CD4-positive, alpha-beta T cell (primary cell): Measurements from ENCODE around the gene STK17A. TPM values are rescaled to one million over a fixed set of nuclear protein-coding genes. Genes with fewer than 3 reads are reported as not detected.

Experiments used
- ATAC-seq: fragments of 200-7000 bp; cut with Tn5 transposase; one replicate; pipeline ENCODE4 v1.10.0; 2022; ENCODE audit warnings: mild to moderate bottlenecking; ENCODE audit not compliant: poor library complexity
- CTCF ChIA-PET: fragments of 350-600 bp; sonication (Branson Sonifier 250); formaldehyde crosslinking; loops from one replicate; lab custom pipeline; 2021; ENCODE audit warnings: antibody characterized with exemption, inconsistent platforms; lab: Charles Lee
- POLR2A ChIA-PET: fragments of 350-600 bp; sonication (Branson Sonifier 250); formaldehyde crosslinking; loops from one replicate; lab custom pipeline; 2021; ENCODE audit warnings: antibody characterized with exemption, inconsistent platforms; lab: Charles Lee
- DNase-seq, 14 experiments: peaks; one replicate each; pipeline ENCODE4 v3.0.0-alpha.2; 2013 to 2020; ENCODE audit warnings: mixed read lengths in 2 of 14
- H3K27ac ChIP-seq, 2 donors: one replicate each; pipeline versions ENCODE4 v1.5.1 to v1.7.0; 2013; ENCODE audit warnings: low read length in 2 of 2, low read depth in 1 of 2, mild to moderate bottlenecking in 1 of 2
- H3K27me3 ChIP-seq, 2 experiments: 1 replicate in 1 of 2; 2 replicates in 1 of 2; pipeline versions ENCODE4 v1.6.1 to v1.7.0; 2013; ENCODE audit warnings: low read length in 2 of 2, control low read depth in 1 of 2, mild to moderate bottlenecking in 1 of 2, moderate library complexity in 1 of 2; ENCODE audit not compliant: insufficient read depth in 2 of 2, control insufficient read depth in 1 of 2
- H3K36me3 ChIP-seq: one replicate; pipeline ENCODE4 v1.6.1; 2013; ENCODE audit warnings: low read length, control low read depth; ENCODE audit not compliant: insufficient read depth
- H3K4me1 ChIP-seq: one replicate; pipeline ENCODE4 v1.6.1; 2013; ENCODE audit warnings: low read length, control low read depth; ENCODE audit not compliant: insufficient read depth
- H3K4me3 ChIP-seq: one replicate; pipeline ENCODE4 v1.5.1; 2013; ENCODE audit warnings: mild to moderate bottlenecking, low read length, moderate library complexity
- H3K9me3 ChIP-seq, 2 experiments: 1 replicate in 1 of 2; 2 replicates in 1 of 2; pipeline versions ENCODE4 v1.6.1 to v1.7.0; 2013; ENCODE audit warnings: low read length in 2 of 2, mild to moderate bottlenecking in 2 of 2, control low read depth in 1 of 2, moderate library complexity in 1 of 2; ENCODE audit not compliant: control insufficient read depth in 1 of 2, insufficient read depth in 1 of 2
- H3K27ac Mint-ChIP-seq: one replicate; pipeline ENCODE4 v1.8.0; 2020; ENCODE audit warnings: mixed read lengths
- H3K27me3 Mint-ChIP-seq: one replicate; pipeline ENCODE4 v1.8.0; 2021; ENCODE audit warnings: mixed read lengths
- H3K36me3 Mint-ChIP-seq: one replicate; pipeline ENCODE4 v1.8.0; 2021; ENCODE audit warnings: low read depth, mixed read lengths
- H3K4me1 Mint-ChIP-seq: one replicate; pipeline ENCODE4 v1.8.0; 2021; ENCODE audit warnings: low read depth, mixed read lengths
- H3K4me3 Mint-ChIP-seq: one replicate; pipeline ENCODE4 v1.8.0; 2020; ENCODE audit warnings: mild to moderate bottlenecking, mixed read lengths
- H3K9me3 Mint-ChIP-seq: one replicate; pipeline ENCODE4 v1.8.0; 2020; ENCODE audit warnings: mixed read lengths
- intact Hi-C, 2 experiments: fragments of 100-400 bp; cut with DNase I in 1 of 2; cut with micrococcal nuclease in 1 of 2; formaldehyde crosslinking; loops; one replicate each; pipeline versions ENCODE4 v1.15.1 to v1.9.0; 2023 to 2025; cut with DNase I, micrococcal nuclease
- total RNA-seq, 174 experiments: library from RNA in 2 of 174; stranded (reverse) in 2 of 174; gene quantifications; one replicate each; pipeline ENCODE4 v1.2.3 and lab custom pipeline; 2021 to 2026
- TF ChIP-seq, protein P1 (sequence below): fragments of 200-600 bp; IDR thresholded peaks from one replicate; pipeline ENCODE4 v1.8.0; 2022; ENCODE audit warnings: antibody characterized with exemption, mild to moderate bottlenecking

Gene STK17A
- total RNA-seq, 2 experiments from 2014 or later, result 213 to 218 TPM

- ChIA-PET POLR2A (interaction anchor here (0.6 to 5.3 kb wide), 5 partner anchors 10 to 33 kb away, joined by 3 to 32 read pairs (median 5); partner anchors contain the start of gene STK17A), CTCF (interaction anchor here (1.4 to 7.8 kb wide), 2 partner anchors 34 to 83 kb away, joined by 4 to 56 read pairs; partner anchors contain the start of gene STK17A)
- no peak overlapping the region for H3K4me3 ChIP-seq
- Mint-ChIP-seq H3K27ac (no peak overlapping the region), H3K9me3 (no peaks in the 10 kb centered on the region), H3K4me3 (no peak overlapping the region), H3K27me3 (no peaks in the 10 kb centered on the region), H3K36me3 (peaks cover 51% of the 10 kb centered on the region), H3K4me1 (peaks cover 45% of the 10 kb centered on the region)
- peaks cover 70% of the 10 kb centered on the region for H3K4me1 ChIP-seq
- DNase-seq, result no peak
- ATAC-seq, result no peak
- H3K36me3 ChIP-seq, result peaks cover 92% of the 10 kb centered on the region
- TF ChIP-seq, protein P1, sequence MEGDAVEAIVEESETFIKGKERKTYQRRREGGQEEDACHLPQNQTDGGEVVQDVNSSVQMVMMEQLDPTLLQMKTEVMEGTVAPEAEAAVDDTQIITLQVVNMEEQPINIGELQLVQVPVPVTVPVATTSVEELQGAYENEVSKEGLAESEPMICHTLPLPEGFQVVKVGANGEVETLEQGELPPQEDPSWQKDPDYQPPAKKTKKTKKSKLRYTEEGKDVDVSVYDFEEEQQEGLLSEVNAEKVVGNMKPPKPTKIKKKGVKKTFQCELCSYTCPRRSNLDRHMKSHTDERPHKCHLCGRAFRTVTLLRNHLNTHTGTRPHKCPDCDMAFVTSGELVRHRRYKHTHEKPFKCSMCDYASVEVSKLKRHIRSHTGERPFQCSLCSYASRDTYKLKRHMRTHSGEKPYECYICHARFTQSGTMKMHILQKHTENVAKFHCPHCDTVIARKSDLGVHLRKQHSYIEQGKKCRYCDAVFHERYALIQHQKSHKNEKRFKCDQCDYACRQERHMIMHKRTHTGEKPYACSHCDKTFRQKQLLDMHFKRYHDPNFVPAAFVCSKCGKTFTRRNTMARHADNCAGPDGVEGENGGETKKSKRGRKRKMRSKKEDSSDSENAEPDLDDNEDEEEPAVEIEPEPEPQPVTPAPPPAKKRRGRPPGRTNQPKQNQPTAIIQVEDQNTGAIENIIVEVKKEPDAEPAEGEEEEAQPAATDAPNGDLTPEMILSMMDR, result no peak
- H3K9me3 ChIP-seq, result no peaks in the 10 kb centered on the region
- H3K27me3 ChIP-seq, result no peaks in the 10 kb centered on the region
- intact Hi-C loops, result no loop called here
- peak overlapping the region; percentile 33 to 47 for H3K27ac ChIP-seq
These were observed 34.1 kb downstream of the STK17A start for GRCh38 chr7:43616977-43617376.

DNA sequence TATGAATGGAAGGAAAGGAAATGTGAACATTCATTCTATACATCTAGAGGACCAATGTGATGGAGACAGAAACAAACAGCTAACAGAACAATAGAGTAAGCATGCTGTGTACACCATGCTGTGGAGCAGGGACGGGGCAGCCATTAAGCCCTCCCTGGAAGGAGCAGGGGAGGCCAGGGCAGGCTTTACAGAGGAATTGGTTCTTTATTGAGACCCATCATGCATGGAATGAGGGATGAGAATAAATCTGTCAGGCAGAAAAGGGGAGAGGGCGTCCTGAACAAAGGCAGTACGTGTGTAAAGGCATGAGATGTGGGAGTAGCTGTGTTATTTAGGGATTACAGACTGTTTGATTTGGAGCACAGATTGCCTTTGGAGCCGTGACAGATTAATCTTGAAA lies 35.2 kb downstream of the STK17A start:
- Mint-ChIP-seq H3K27ac (no peak overlapping the region), H3K4me3 (no peak overlapping the region), H3K9me3 (no peaks in the 10 kb centered on the region), H3K36me3 (peaks cover 51% of the 10 kb centered on the region), H3K4me1 (peaks cover 45% of the 10 kb centered on the region), H3K27me3 (no peaks in the 10 kb centered on the region)
- peak overlapping the region; percentile 43 to 47 for H3K27ac ChIP-seq
- H3K4me1 ChIP-seq, result peaks cover 71% of the 10 kb centered on the region
- no peaks in the 10 kb centered on the region for H3K9me3 ChIP-seq
- DNase-seq (no peak), ATAC-seq (no peak)
- intact Hi-C loops, result no loop called here
- TF ChIP-seq, protein P1, result no peak
- no peak overlapping the region for H3K4me3 ChIP-seq
- ChIA-PET CTCF (interaction anchor here (1.4 to 7.8 kb wide), 2 partner anchors 36 to 82 kb away, joined by 4 to 56 read pairs; partner anchors contain the start of gene STK17A), POLR2A (interaction anchor here (1.1 to 5.3 kb wide), 8 partner anchors 12 to 82 kb away, joined by 3 to 32 read pairs (median 4); no protein-coding TSS in a partner anchor)
- H3K27me3 ChIP-seq, result no peaks in the 10 kb centered on the region
- peaks cover 91% of the 10 kb centered on the region for H3K36me3 ChIP-seq

- CTCF ChIA-PET, result interaction anchor here (1.7 to 7.8 kb wide), 4 partner anchors 9 to 81 kb away, joined by 4 to 56 read pairs (median 12); partner anchors contain the start of gene STK17A
- H3K4me1 Mint-ChIP-seq, result peaks cover 46% of the 10 kb centered on the region
- Histone ChIP-seq H3K4me1 (peaks cover 66% of the 10 kb centered on the region), H3K36me3 (peaks cover 89% of the 10 kb centered on the region), H3K27ac (peak overlapping the region; percentile 27 to 49), H3K4me3 (no peak overlapping the region), H3K27me3 (no peaks in the 10 kb centered on the region), H3K9me3 (no peaks in the 10 kb centered on the region)
- H3K27me3 Mint-ChIP-seq, result no peaks in the 10 kb centered on the region
- POLR2A ChIA-PET, result interaction anchor here (1.1 to 5.3 kb wide), 13 partner anchors 9 to 80 kb away, joined by 3 to 45 read pairs (median 5); partner anchors contain the start of gene STK17A
- DNase-seq (no peak), ATAC-seq (no peak)
- no peak overlapping the region for H3K4me3 Mint-ChIP-seq
- TF ChIP-seq, protein P1, result no peak
- H3K27ac Mint-ChIP-seq, result no peak overlapping the region
- intact Hi-C loops, result no loop called here
- peaks cover 53% of the 10 kb centered on the region for H3K36me3 Mint-ChIP-seq
- H3K9me3 Mint-ChIP-seq, result no peaks in the 10 kb centered on the region
These were observed 36.5 kb downstream of the STK17A start for GRCh38 chr7:43619213-43620012.
